DMS114 treated with DMSO at 0.1 percent for 48 hours (cell line): ENCODE results near the gene DIP2C.

Experiments used
- DNase-seq: peaks from one replicate; lab custom pipeline; 2025; ENCODE audit not compliant: unreplicated experiment; lab: John Stamatoyannopoulos, UW

The DIP2C gene

DNA sequence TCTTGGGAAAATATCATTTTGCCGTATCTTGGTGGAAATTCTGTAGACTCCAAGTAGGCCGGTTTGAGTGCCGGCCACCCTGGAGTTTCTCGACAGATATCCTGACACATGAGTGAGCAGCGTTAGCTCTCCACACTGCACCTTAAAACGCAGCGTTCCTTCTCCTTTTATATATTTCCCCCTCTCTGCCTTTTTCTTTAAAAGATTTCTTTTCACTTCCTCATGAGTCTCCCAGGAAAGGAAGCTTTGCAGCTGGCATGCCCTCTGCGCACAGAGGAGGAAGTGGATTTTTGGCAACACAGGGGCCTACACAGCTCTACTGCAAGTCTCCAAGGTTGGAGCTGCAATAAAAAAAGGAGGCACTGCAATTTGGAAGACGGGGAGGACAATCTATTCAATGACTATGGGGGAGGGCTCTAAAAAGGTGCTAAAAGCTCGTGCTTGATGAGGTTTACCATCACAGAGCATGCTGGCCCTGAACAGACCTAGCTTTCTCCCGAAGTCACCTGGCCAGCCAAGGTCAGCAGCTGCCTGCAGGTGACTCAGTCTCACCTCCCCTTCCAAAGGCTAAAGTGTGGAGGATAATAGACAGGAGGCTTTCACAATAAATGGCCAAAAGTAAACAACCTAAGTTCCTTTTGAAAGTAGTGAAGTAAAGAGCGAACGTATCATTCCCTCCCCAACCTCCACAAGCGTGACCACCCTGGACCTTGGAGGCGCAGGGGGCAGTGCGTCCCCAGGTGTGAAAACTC lies 301.4 kb downstream of the DIP2C start:
- no peak for DNase-seq

GRCh38 chr10:387593-387891 lies 301.9 kb downstream of the DIP2C start:
- DNase-seq: no peak

GRCh38 chr10:386771-387592 lies 302.5 kb downstream of the DIP2C start:
- no peak for DNase-seq

- no peak for DNase-seq
These were observed 303.7 kb downstream of the DIP2C start for GRCh38 chr10:385571-386300.

- DNase-seq: no peak
These were observed 304.7 kb downstream of the DIP2C start for GRCh38 chr10:384538-385305.

DNA sequence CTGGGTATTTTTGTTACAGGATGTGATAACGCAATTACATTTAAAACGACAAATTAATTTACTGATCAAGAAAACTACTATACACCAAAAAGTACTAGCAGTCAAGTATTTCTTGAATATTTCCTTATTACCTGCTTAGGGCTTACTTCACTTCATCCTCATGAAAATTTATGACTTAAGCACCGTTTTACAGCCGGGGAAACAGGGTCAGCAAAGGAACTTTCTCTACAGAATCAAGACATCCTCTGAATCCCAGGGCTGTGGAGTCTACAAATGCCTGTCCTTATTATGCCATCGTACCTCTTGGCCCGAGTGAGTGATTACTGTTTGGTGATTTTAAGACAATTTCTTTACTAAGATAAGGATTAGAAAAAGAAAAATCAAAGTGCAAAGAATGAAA lies 305.9 kb downstream of the DIP2C start:
- DNase-seq: no peak

- no peak for DNase-seq
These were observed 307.7 kb downstream of the DIP2C start for GRCh38 chr10:381805-382204.

GRCh38 chr10:381346-381745 lies 308.1 kb downstream of the DIP2C start:
- no peak for DNase-seq

GRCh38 chr10:380313-380940 lies 309.0 kb downstream of the DIP2C start:
- no peak for DNase-seq

DNA sequence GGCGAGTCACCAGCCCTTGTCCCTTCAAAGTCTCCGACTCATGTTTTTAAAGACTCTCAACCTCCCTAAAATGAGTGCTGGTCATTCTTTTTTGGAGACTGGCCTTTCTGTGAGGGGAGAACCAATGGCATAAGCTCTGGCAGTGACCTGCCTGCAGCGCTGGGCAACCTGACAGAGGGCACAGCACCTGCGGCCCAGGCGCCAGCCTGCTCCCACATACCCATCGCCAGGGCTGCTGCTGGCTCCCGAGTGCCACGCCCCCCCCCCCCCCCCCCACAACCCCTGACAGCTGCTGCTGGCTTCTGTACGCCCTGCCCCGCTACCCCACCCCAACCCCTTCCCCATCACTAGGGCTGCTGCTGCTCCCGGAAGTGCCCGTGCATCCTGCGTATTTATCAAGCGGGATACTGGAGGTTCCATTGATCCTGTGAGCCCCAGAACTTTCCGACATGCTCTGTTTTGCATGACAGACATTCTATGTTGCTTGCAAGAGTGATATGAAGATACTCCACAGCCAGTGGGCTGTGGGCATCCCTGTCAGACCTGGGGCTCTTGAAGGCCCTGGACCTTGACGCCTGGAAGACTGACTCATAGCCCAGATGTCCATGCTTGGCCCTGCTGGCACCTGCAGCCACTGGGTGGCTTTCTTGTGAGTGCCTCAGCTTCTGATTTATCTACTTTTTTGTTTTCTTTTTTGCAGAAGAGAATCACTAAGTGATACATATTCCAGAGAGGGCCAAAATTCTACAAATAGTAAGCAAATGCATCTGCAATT lies 310.4 kb downstream of the DIP2C start:
- DNase-seq: no peak

- DNase-seq: no peak
These were observed 311.1 kb downstream of the DIP2C start for GRCh38 chr10:378230-378929.

GRCh38 chr10:377228-377627 lies 312.2 kb downstream of the DIP2C start:
- no peak for DNase-seq

DNA sequence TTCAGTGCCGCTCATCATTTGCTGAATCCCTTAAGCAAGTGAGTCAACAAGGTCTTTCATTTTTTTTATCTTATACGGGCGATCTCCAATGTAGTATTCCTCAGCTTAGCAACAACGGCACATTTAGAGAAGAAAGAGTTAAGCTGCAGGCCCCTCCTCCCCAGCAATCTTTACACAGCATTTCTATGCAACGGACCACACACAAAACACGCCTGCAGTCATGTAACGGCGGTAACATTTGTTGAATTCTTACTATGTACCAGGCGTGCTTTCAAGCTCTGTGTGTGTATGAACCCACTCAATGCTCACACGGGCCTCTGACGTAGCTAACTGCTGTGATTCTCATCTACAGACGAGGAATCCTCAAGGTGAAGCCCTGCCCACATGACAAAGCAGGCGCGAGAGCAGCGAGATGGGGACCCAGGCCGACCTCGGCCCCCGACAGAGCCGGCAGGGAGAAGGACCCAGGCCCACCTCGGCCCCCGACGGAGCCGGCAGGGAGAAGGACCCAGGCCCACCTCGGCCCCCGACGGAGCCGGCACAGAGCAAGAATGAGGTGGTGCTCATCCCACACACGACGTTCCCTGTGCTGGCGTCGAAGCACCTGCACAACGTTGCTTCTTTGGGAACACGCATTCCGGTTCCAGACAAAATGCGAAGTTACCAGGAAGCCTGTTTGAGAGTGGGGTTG lies 313.5 kb downstream of the DIP2C start:
- DNase-seq: no peak

DNA sequence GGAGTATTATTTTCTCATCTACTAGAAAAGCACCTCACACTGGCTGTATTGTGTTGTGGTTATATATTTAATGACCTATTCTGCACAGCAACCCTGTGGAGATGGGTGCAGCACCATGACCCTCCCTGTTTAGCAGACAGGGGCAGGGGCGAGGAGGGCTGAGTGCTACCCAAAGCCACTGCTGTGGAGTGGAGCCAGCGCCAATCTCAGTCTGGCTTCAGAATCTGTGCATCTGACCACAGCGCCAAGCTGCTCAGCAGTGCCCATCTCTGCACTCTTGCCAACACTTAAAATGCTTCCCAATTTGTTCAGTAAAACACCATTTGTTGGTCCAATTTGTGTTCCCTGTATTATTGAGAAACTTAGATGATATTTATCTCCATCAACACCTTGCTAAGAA lies 315.1 kb downstream of the DIP2C start:
- DNase-seq: no peak

DNA sequence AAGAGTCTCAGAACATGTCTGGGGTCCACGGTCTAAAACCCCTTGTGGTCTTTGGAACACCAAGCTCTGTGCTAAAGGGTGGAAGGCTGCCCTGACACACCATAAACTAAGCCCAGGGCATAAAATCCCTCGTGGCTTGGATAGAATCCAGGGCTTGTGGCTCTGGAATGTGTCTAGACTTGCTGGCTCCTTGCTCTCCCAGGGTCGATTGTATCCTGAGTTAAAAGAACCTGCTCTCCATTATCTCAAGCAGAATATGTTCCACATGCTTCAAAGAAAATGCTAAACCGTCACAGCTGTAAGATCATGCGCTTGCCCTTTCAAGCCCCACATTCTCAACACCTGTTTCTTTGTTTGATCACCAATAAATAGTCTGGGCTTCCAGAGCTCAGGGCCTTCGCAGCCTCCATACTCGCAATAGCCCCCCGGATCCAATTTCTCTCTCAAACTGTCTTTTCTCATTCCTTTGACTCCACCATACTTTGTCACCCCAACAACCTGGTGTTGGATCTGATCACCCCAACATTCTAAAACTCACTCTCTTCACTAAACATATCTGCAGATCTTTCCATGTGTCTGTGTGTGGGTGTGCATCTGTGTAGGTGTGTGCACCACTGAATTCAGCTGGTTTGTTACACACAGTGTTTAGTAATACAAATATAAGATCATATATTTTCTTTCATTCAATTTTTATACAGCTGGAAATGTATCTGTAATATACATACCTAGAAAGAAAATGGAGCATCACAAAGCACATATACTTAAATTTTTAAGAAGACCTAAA lies 315.8 kb downstream of the DIP2C start:
- DNase-seq: no peak

DNA sequence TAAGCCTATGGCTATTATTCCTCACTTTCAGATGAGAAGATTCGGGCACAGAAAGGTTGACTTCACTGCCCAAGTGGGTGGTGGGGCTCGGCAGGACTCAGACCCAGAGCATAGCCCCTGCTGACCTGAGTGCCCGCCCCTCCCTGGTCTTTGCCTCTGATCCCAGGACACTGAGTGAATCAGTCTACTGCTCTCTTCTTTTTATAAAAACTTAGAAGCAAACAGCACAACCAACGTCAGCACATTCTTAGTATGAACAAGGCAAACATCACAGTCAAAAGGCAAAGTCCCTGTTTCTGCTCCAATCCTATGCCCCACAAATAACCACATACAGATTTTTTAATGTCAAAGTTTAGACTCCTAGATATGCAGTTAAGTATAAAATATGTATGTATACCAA lies 316.5 kb downstream of the DIP2C start:
- no peak for DNase-seq

DNA sequence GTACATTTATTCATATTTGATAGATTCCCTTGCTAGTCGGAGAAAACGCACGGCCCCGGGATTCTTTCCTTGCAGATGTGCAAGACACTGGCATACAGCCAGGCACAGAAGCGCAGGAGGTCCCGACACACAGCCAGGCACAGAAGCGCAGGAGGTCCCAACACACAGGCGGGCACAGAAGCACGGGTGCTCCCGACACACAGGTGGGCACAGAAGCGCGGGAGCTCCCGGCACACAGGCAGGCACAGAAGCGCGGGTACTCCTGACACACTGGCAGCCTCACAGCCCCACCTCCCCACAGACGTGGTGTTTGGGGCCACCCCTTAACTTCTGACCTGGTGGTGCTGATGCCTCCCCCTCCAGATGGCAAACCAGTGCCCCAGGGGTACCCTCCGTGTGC lies 316.9 kb downstream of the DIP2C start:
- DNase-seq: no peak

- DNase-seq: no peak
These were observed 318.0 kb downstream of the DIP2C start for GRCh38 chr10:371515-371914.
